Stomach (tissue), 4 donors: ENCODE data around the gene KIF2C.

Source experiments
- CTCF ChIP-seq, 7 experiments: fragments of 450-650 bp in 4 of 7; fragments of 200-600 bp in 3 of 7; sonication (generic) in 3 of 7; IDR thresholded peaks; one replicate each; pipeline ENCODE4 v1.5.1; 2016 to 2019; ENCODE audit warnings: antibody characterized with exemption in 7 of 7, control low read depth in 2 of 7, mild to moderate bottlenecking in 1 of 7
- EP300 ChIP-seq: sonication (generic); formaldehyde crosslinking; IDR thresholded peaks from one replicate; pipeline ENCODE4 v1.6.1; 2017; ENCODE audit warnings: antibody characterized with exemption
- POLR2A ChIP-seq, 4 donors: fragments of 450-650 bp; IDR thresholded peaks; one replicate each; pipeline ENCODE4 v1.6.1; 2016; ENCODE audit warnings: antibody characterized with exemption in 4 of 4, control low read depth in 2 of 4, mild to moderate bottlenecking in 1 of 4, moderate library complexity in 1 of 4
- POLR2AphosphoS5 ChIP-seq, 3 donors: sonication (generic); formaldehyde crosslinking; IDR thresholded peaks; one replicate each; pipeline ENCODE4 v1.6.1; 2016; ENCODE audit warnings: antibody characterized with exemption in 3 of 3

GRCh38 chr1:44720281-44720680, 19.4 kb upstream of the KIF2C start:
- TF ChIP-seq CTCF (IDR thresholded peaks at IDR 0.05), result no peak
- TF ChIP-seq POLR2AphosphoS5 (IDR thresholded peaks at IDR 0.05), result no peak
- no peak for TF ChIP-seq EP300
- no peak for TF ChIP-seq POLR2A (IDR thresholded peaks at IDR 0.05)
